Neural cell (in vitro differentiated cells): ENCODE results near the gene CCDC17. TPM values are rescaled to one million over a fixed set of nuclear protein-coding genes. Genes with fewer than 3 reads are reported as not detected.

Experiments
- H2AFZ ChIP-seq: fragments of 200-600, 300-800 bp; sonication (generic), shearing (Covaris generic); 2 replicates; pipeline ENCODE4 v1.6.0; 2014; ENCODE audit warnings: low read depth, mild to moderate bottlenecking, antibody characterized with exemption, low read length, moderate library complexity
- H3F3A ChIP-seq: fragments of 200-600 bp; shearing (Covaris generic); 2 replicates; pipeline ENCODE4 v1.6.1; 2016; ENCODE audit warnings: mild to moderate bottlenecking, moderate library complexity, mixed read lengths, antibody characterized with exemption, low read length; ENCODE audit not compliant: insufficient read depth, poor library complexity, severe bottlenecking
- H3K27ac ChIP-seq: fragments of 200-600, 300-800 bp; sonication (generic), shearing (Covaris generic); 2 replicates; pipeline ENCODE4 v1.5.1; 2014; ENCODE audit warnings: mild to moderate bottlenecking, low read length, moderate library complexity
- H3K27me3 ChIP-seq: fragments of 300-800, 200-600 bp; sonication (generic), shearing (Covaris generic); 2 replicates; pipeline ENCODE4 v1.6.0; 2014; ENCODE audit warnings: mild to moderate bottlenecking, low read depth, low read length, moderate library complexity; ENCODE audit not compliant: insufficient read depth
- H3K36me3 ChIP-seq: fragments of 300-800, 200-600 bp; sonication (generic), shearing (Covaris generic); 2 replicates; pipeline ENCODE4 v1.5.1; 2014; ENCODE audit warnings: mild to moderate bottlenecking, antibody characterized with exemption, low read length, moderate library complexity; ENCODE audit not compliant: insufficient read depth
- H3K4me2 ChIP-seq: fragments of 300-800, 200-600 bp; sonication (generic), shearing (Covaris generic); 2 replicates; pipeline ENCODE4 v1.6.0; 2014; ENCODE audit warnings: mild to moderate bottlenecking, low read length
- H3K4me3 ChIP-seq: fragments of 300-800, 200-600 bp; sonication (generic), shearing (Covaris generic); 2 replicates; pipeline ENCODE4 v1.5.1; 2014; ENCODE audit warnings: mild to moderate bottlenecking, low read length, moderate library complexity
- H3K79me2 ChIP-seq: fragments of 200-600 bp; shearing (Covaris generic); replicated peaks from 2 replicates; pipeline ENCODE4 v1.6.0; 2014; ENCODE audit warnings: mild to moderate bottlenecking, low read length, moderate library complexity; ENCODE audit not compliant: insufficient read depth
- H3K9ac ChIP-seq: fragments of 300-800, 200-600 bp; sonication (generic), shearing (Covaris generic); 2 replicates; pipeline ENCODE4 v1.6.1; 2016; ENCODE audit warnings: mild to moderate bottlenecking, low read length, mixed read lengths
- H3K9me2 ChIP-seq: fragments of 200-600 bp; shearing (Covaris generic); 2 replicates; pipeline ENCODE4 v1.6.1; 2016; ENCODE audit warnings: mild to moderate bottlenecking, low read length, mixed read lengths; ENCODE audit not compliant: insufficient read depth
- H3K9me3 ChIP-seq: fragments of 200-600, 300-800 bp; sonication (generic), shearing (Covaris generic); 2 replicates; pipeline ENCODE4 v1.6.1; 2016; ENCODE audit warnings: mild to moderate bottlenecking, mixed run types, low read length, moderate library complexity, mixed read lengths
- H4K20me1 ChIP-seq: fragments of 200-600 bp; shearing (Covaris generic); 2 replicates; pipeline ENCODE4 v1.6.1; 2016; ENCODE audit warnings: mild to moderate bottlenecking, mixed run types; ENCODE audit not compliant: insufficient read depth
- EP300 ChIP-seq: fragments of 450-650 bp; conservative IDR thresholded peaks from 2 replicates; pipeline ENCODE4 v1.6.1; 2014; ENCODE audit warnings: antibody characterized with exemption, mild to moderate bottlenecking, moderate library complexity; ENCODE audit not compliant: poor library complexity, severe bottlenecking
- EZH2 ChIP-seq: fragments of 200-600, 300-800 bp; shearing (Covaris generic), sonication (generic); IDR thresholded peaks from 2 replicates; pipeline ENCODE4 v1.6.1; 2014; ENCODE audit warnings: antibody characterized with exemption, low read length, borderline replicate concordance, mild to moderate bottlenecking; ENCODE audit not compliant: insufficient read depth, poor library complexity, severe bottlenecking
- MXI1 ChIP-seq: fragments of 450-650 bp; conservative IDR thresholded peaks from 2 replicates; pipeline ENCODE4 v1.6.1; 2014; ENCODE audit warnings: antibody characterized with exemption, mild to moderate bottlenecking; ENCODE audit not compliant: poor library complexity, severe bottlenecking
- POLR2AphosphoS5 ChIP-seq: IDR thresholded peaks from 2 replicates; pipeline ENCODE4 v1.6.1; 2012
- RAD21 ChIP-seq: fragments of 450-650 bp; conservative IDR thresholded peaks from 2 replicates; pipeline ENCODE4 v1.6.1; 2014; ENCODE audit warnings: antibody characterized with exemption, mild to moderate bottlenecking, moderate library complexity
- SMC3 ChIP-seq: fragments of 450-650 bp; conservative IDR thresholded peaks from 2 replicates; pipeline ENCODE4 v1.6.1; 2014; ENCODE audit warnings: antibody characterized with exemption, mild to moderate bottlenecking, moderate library complexity; ENCODE audit not compliant: poor library complexity
- TAF1 ChIP-seq: IDR thresholded peaks from 2 replicates; pipeline ENCODE4 v1.6.1; 2012; ENCODE audit warnings: low read depth
- polyA plus RNA-seq: library from polyadenylated mRNA; depleted of rRNA; stranded (reverse); fragments of >200 nt; gene quantifications from 2 replicates; pipeline ENCODE4 v1.2.3, GENCODE V29; 2014
- TF ChIP-seq, protein P1 (sequence below): fragments of 450-650 bp; IDR thresholded peaks from 2 replicates; pipeline ENCODE4 v1.5.1; 2014; ENCODE audit warnings: antibody characterized with exemption, mild to moderate bottlenecking, moderate library complexity; ENCODE audit not compliant: poor library complexity, severe bottlenecking
- TF ChIP-seq, protein P2 (sequence below): IDR thresholded peaks from 2 replicates; pipeline ENCODE4 v1.6.1; 2012; ENCODE audit warnings: borderline replicate concordance

CCDC17 gene
- polyA plus RNA-seq, 1 donor from 2014 or later: 1.1 TPM

DNA sequence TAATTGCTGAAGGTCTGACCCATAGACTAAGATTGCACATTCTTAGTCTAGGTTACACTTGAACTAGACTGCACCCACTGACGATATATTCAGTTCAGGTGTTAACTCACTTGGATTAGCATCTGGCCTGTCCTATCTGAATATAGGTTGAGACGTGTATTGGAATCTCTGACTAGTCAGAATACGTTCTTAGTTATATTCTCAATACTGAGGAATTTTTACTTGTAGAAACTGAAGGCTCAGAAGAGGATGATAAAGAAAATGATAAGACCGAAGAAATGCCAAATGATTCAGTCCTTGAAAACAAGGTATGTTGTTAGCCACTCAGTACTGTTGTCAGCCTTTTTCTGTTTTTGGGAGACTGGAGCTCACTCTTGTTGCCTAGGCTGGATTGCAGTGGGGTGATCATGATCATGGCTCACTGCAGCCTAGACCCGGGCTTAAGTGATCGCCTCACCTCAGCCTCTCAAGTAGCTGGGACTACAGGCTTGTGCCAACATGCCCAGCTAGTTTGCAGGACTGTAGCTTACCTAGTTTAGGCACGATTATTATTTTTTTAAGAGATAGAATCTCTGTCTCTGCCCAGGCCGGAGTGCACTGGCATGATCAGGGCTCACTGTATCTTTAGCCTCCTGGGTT lies 10.8 kb downstream of the CCDC17 start:
- Histone ChIP-seq H3F3A (no peaks in the 10 kb centered on the region), H3K4me2 (no peak overlapping the region), H3K4me3 (no peak overlapping the region), H3K9me2 (no peaks in the 10 kb centered on the region), H3K36me3 (no peaks in the 10 kb centered on the region), H2AFZ (no peak overlapping the region), H3K27ac (no peak overlapping the region), H3K9me3 (no peaks in the 10 kb centered on the region), H3K9ac (no peak overlapping the region), H3K79me2 (no peaks in the 10 kb centered on the region), H4K20me1 (no peaks in the 10 kb centered on the region), H3K27me3 (no peaks in the 10 kb centered on the region)
- TF ChIP-seq, protein P1, sequence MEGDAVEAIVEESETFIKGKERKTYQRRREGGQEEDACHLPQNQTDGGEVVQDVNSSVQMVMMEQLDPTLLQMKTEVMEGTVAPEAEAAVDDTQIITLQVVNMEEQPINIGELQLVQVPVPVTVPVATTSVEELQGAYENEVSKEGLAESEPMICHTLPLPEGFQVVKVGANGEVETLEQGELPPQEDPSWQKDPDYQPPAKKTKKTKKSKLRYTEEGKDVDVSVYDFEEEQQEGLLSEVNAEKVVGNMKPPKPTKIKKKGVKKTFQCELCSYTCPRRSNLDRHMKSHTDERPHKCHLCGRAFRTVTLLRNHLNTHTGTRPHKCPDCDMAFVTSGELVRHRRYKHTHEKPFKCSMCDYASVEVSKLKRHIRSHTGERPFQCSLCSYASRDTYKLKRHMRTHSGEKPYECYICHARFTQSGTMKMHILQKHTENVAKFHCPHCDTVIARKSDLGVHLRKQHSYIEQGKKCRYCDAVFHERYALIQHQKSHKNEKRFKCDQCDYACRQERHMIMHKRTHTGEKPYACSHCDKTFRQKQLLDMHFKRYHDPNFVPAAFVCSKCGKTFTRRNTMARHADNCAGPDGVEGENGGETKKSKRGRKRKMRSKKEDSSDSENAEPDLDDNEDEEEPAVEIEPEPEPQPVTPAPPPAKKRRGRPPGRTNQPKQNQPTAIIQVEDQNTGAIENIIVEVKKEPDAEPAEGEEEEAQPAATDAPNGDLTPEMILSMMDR: no peak
- TF ChIP-seq, protein P2, sequence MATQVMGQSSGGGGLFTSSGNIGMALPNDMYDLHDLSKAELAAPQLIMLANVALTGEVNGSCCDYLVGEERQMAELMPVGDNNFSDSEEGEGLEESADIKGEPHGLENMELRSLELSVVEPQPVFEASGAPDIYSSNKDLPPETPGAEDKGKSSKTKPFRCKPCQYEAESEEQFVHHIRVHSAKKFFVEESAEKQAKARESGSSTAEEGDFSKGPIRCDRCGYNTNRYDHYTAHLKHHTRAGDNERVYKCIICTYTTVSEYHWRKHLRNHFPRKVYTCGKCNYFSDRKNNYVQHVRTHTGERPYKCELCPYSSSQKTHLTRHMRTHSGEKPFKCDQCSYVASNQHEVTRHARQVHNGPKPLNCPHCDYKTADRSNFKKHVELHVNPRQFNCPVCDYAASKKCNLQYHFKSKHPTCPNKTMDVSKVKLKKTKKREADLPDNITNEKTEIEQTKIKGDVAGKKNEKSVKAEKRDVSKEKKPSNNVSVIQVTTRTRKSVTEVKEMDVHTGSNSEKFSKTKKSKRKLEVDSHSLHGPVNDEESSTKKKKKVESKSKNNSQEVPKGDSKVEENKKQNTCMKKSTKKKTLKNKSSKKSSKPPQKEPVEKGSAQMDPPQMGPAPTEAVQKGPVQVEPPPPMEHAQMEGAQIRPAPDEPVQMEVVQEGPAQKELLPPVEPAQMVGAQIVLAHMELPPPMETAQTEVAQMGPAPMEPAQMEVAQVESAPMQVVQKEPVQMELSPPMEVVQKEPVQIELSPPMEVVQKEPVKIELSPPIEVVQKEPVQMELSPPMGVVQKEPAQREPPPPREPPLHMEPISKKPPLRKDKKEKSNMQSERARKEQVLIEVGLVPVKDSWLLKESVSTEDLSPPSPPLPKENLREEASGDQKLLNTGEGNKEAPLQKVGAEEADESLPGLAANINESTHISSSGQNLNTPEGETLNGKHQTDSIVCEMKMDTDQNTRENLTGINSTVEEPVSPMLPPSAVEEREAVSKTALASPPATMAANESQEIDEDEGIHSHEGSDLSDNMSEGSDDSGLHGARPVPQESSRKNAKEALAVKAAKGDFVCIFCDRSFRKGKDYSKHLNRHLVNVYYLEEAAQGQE: no peak
- TF ChIP-seq TAF1 (no peak), POLR2AphosphoS5 (no peak), SMC3 (no peak)

DNA sequence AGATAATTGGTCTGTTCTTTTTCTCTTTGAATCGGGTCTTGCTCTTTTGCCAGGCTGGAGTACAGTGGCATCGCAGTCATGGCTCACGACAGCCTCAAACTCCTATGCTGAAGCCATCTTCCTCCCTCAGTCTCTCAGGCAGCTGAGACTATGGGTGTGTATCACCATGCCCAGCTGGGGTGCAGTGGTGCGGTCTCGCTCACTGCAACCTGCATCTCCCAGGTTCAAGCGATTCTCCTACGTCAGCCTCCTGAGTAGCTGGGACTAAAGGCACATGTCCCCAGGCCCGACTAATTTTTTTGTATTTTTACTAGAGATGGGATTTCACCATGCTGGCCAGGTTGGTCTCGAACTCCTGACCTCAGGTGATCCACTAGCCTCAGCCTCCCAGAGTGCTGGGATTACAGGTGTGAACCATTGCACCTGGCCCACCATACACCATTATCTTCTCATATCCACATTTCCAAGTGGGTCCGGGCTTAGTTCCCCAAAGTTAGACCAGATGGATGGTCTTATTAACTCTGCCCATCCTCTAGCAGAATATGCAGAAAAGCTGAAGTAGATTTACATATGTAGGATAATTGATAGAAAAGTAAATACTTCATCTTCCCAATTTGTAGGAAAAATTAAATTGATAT lies 13.1 kb downstream of the CCDC17 start:
- Histone ChIP-seq H3K9me2 (no peaks in the 10 kb centered on the region), H3K27me3 (no peaks in the 10 kb centered on the region), H3K79me2 (peaks cover 3% of the 10 kb centered on the region), H2AFZ (no peak overlapping the region), H3K4me3 (no peak overlapping the region), H4K20me1 (no peaks in the 10 kb centered on the region), H3K4me2 (no peak overlapping the region), H3F3A (no peaks in the 10 kb centered on the region), H3K36me3 (no peaks in the 10 kb centered on the region), H3K9ac (no peak overlapping the region), H3K9me3 (no peaks in the 10 kb centered on the region), H3K27ac (no peak overlapping the region)
- TF ChIP-seq, protein P2: no peak
- TF ChIP-seq EZH2 (no peak), MXI1 (no peak), SMC3 (no peak), EP300 (no peak), POLR2AphosphoS5 (no peak), RAD21 (no peak), TAF1 (no peak)
- TF ChIP-seq, protein P1: no peak
